SK-N-SH (cell line): ENCODE data around the gene OPRPN. TPM values are rescaled to one million over a fixed set of nuclear protein-coding genes. Genes with fewer than 3 reads are reported as not detected.

Source experiments
- CTCF ChIA-PET: fragments of 300-600, 350-600 bp; formaldehyde crosslinking; extraction: SDS; loops from one replicate; lab custom pipeline; 2021; lab: Yijun Ruan, JAX
- POLR2A ChIA-PET: fragments of 350-600 bp; sonication (Branson Sonifier 250); formaldehyde crosslinking; extraction: SDS; loops from one replicate; lab custom pipeline; 2020; ENCODE audit warnings: antibody characterized with exemption, inconsistent platforms; lab: Yijun Ruan, JAX
- DNase-seq: peaks from one replicate; pipeline ENCODE4 v3.0.0; 2012
- H2AFZ ChIP-seq: fragments of 200-600 bp; sonication (generic); 2 replicates; pipeline ENCODE4 v1.8.1; 2016; ENCODE audit warnings: antibody characterized with exemption, mild to moderate bottlenecking, low read depth
- H3F3A ChIP-seq: fragments of 200-600 bp; sonication (generic); replicated peaks from 2 replicates; pipeline ENCODE3; 2016; ENCODE audit warnings: antibody characterized with exemption, mild to moderate bottlenecking; ENCODE audit not compliant: insufficient read depth
- H3K27ac ChIP-seq, 2 experiments: fragments of 200-500 bp in 1 of 2; fragments of 200-600 bp in 1 of 2; sonication (Bioruptor generic) in 1 of 2; sonication (generic), shearing (Covaris generic) in 1 of 2; 2 replicates each; pipeline versions ENCODE4 v1.5.1 to v1.6.1; 2014 to 2016; ENCODE audit warnings: low read depth in 2 of 2, inconsistent platforms in 1 of 2, low read length in 1 of 2, mild to moderate bottlenecking in 1 of 2, mixed read lengths in 1 of 2
- H3K27me3 ChIP-seq: fragments of 200-600 bp; sonication (generic), shearing (Covaris generic); 2 replicates; pipeline ENCODE4 v1.6.1; 2016; ENCODE audit warnings: mixed run types; ENCODE audit not compliant: insufficient read depth
- H3K36me3 ChIP-seq, 2 experiments: fragments of 200-500 bp in 1 of 2; fragments of 200-600 bp in 1 of 2; sonication (Bioruptor generic) in 1 of 2; sonication (generic) in 1 of 2; replicated peaks in 1 of 2; 2 replicates each; pipeline versions ENCODE3 to v1.5.1; 2014 to 2016; ENCODE audit warnings: low read length in 1 of 2, mild to moderate bottlenecking in 1 of 2; ENCODE audit not compliant: insufficient read depth in 2 of 2, control insufficient read depth in 1 of 2
- H3K4me1 ChIP-seq, 2 experiments: fragments of 200-500 bp in 1 of 2; fragments of 200-600 bp in 1 of 2; sonication (Bioruptor generic) in 1 of 2; sonication (generic), shearing (Covaris generic) in 1 of 2; 2 replicates each; pipeline versions ENCODE4 v1.5.1 to v1.6.1; 2014 to 2016; ENCODE audit warnings: low read depth in 1 of 2, low read length in 1 of 2, mixed run types in 1 of 2; ENCODE audit not compliant: insufficient read depth in 2 of 2, control insufficient read depth in 1 of 2
- H3K4me2 ChIP-seq: fragments of 200-600 bp; sonication (generic), shearing (Covaris generic); 2 replicates; pipeline ENCODE4 v1.6.1; 2017; ENCODE audit warnings: mixed run types
- H3K4me3 ChIP-seq, 2 experiments: fragments of 200-500 bp in 1 of 2; fragments of 200-600 bp in 1 of 2; sonication (Bioruptor generic) in 1 of 2; sonication (generic), shearing (Covaris generic) in 1 of 2; 2 replicates each; pipeline versions ENCODE4 v1.5.1 to v1.8.1; 2014 to 2016; ENCODE audit warnings: low read depth in 2 of 2, inconsistent platforms in 1 of 2, low read length in 1 of 2, mild to moderate bottlenecking in 1 of 2, mixed read lengths in 1 of 2, moderate library complexity in 1 of 2
- H3K79me2 ChIP-seq: fragments of 200-600 bp; sonication (generic); 2 replicates; pipeline ENCODE4 v1.8.1; 2017; ENCODE audit warnings: mild to moderate bottlenecking; ENCODE audit not compliant: insufficient read depth
- H3K9ac ChIP-seq: fragments of 200-600 bp; sonication (generic); 2 replicates; pipeline ENCODE4 v1.6.1; 2017; ENCODE audit warnings: mixed run types
- H3K9me2 ChIP-seq: fragments of 200-600 bp; sonication (generic); 2 replicates; pipeline ENCODE4 v1.6.1; 2017; ENCODE audit warnings: mixed run types
- H3K9me3 ChIP-seq: fragments of 200-600 bp; sonication (generic); 2 replicates; pipeline ENCODE4 v1.6.1; 2017; ENCODE audit warnings: mixed run types, mild to moderate bottlenecking, moderate library complexity
- H4K20me1 ChIP-seq: fragments of 200-600 bp; sonication (generic); 2 replicates; pipeline ENCODE4 v1.6.1; 2017; ENCODE audit warnings: mild to moderate bottlenecking, mixed run types; ENCODE audit not compliant: insufficient read depth
- ELF1 ChIP-seq: IDR thresholded peaks from 2 replicates; pipeline ENCODE4 v1.4.0; 2012
- FOSL2 ChIP-seq: IDR thresholded peaks from 2 replicates; pipeline ENCODE4 v1.4.0; 2012; ENCODE audit warnings: low read depth, mild to moderate bottlenecking, moderate library complexity, borderline replicate concordance
- FOXJ3 ChIP-seq: sonication (generic); formaldehyde crosslinking; IDR thresholded peaks from 2 replicates; pipeline ENCODE4 v1.5.1; 2020; ENCODE audit warnings: mild to moderate bottlenecking, missing genetic modification reagents
- GABPA ChIP-seq: IDR thresholded peaks from 2 replicates; pipeline ENCODE4 v1.4.0; 2012; ENCODE audit warnings: low read depth, mild to moderate bottlenecking
- GATA2 ChIP-seq: sonication (generic); formaldehyde crosslinking; IDR thresholded peaks from 2 replicates; pipeline ENCODE4 v1.5.0; 2020; ENCODE audit warnings: mild to moderate bottlenecking, missing genetic modification reagents
- MAX ChIP-seq: IDR thresholded peaks from 2 replicates; pipeline ENCODE4 v1.4.0; 2012; ENCODE audit warnings: low read depth
- MEF2A ChIP-seq: IDR thresholded peaks from 2 replicates; pipeline ENCODE4 v1.4.0; 2012; ENCODE audit warnings: low read depth, borderline replicate concordance
- MXI1 ChIP-seq: IDR thresholded peaks from 2 replicates; pipeline ENCODE4 v1.6.1; 2012; ENCODE audit warnings: mild to moderate bottlenecking, low read depth, low read length, improper control_type of control experiment
- NFIC ChIP-seq: IDR thresholded peaks from 2 replicates; pipeline ENCODE4 v1.4.0; 2012; ENCODE audit warnings: borderline replicate concordance
- PBX3 ChIP-seq: IDR thresholded peaks from 2 replicates; pipeline ENCODE4; 2012
- POLR2AphosphoS5 ChIP-seq: IDR thresholded peaks from 2 replicates; pipeline ENCODE4 v1.6.1; 2012; ENCODE audit warnings: low read depth, low read length
- RAD21 ChIP-seq: IDR thresholded peaks from 2 replicates; pipeline ENCODE4 v1.6.1; 2012; ENCODE audit warnings: mild to moderate bottlenecking, low read length
- RCOR1 ChIP-seq: fragments of 150-350 bp; IDR thresholded peaks from 2 replicates; pipeline ENCODE4 v1.6.1; 2017; ENCODE audit warnings: antibody characterized with exemption, low read length
- REST ChIP-seq: IDR thresholded peaks from 2 replicates; pipeline ENCODE4 v1.6.1; 2012; ENCODE audit warnings: mild to moderate bottlenecking, low read depth, low read length, moderate library complexity
- RFX5 ChIP-seq: IDR thresholded peaks from 2 replicates; pipeline ENCODE4 v1.6.1; 2012; ENCODE audit warnings: mild to moderate bottlenecking, improper control_type of control experiment, low read length
- SIN3A ChIP-seq: IDR thresholded peaks from 2 replicates; pipeline ENCODE4 v1.6.1; 2012; ENCODE audit warnings: low read depth, mild to moderate bottlenecking, low read length, moderate library complexity, borderline replicate concordance
- TEAD4 ChIP-seq: IDR thresholded peaks from 2 replicates; pipeline ENCODE4 v1.4.0; 2012; ENCODE audit warnings: mild to moderate bottlenecking, borderline replicate concordance; ENCODE audit not compliant: insufficient read depth
- YY1 ChIP-seq: IDR thresholded peaks from 2 replicates; pipeline ENCODE4 v1.4.0; 2012; ENCODE audit warnings: low read depth, mild to moderate bottlenecking
- ZBTB33 ChIP-seq: IDR thresholded peaks from 2 replicates; pipeline ENCODE4 v1.4.0; 2012; ENCODE audit warnings: low read depth, borderline replicate concordance
- WGBS: methylation state at CpG from one replicate; pipeline ENCODE4 v1.1.6; 2017; ENCODE audit warnings: low lambda C conversion rate; 5-methylcytosine and 5-hydroxymethylcytosine counted together
- polyA plus RNA-seq, 3 experiments: library from polyadenylated mRNA; depleted of rRNA; stranded (reverse); fragments of >200 nt; gene quantifications; 2 replicates each; pipeline ENCODE4 v1.2.3, GENCODE V29; 2012

The OPRPN gene
- polyA plus RNA-seq, 1 of the 3 experiments (the other 2 are of a cell fraction), result not detected

GRCh38 chr4:70365479-70365878 lies 32.3 kb upstream of the OPRPN start:
- Histone ChIP-seq H3K9me3 (no peaks in the 10 kb centered on the region), H3K36me3 (no peaks in the 10 kb centered on the region), H3K27me3 (no peaks in the 10 kb centered on the region), H4K20me1 (no peaks in the 10 kb centered on the region), H2AFZ (no peak overlapping the region), H3K4me3 (no peak overlapping the region), H3K9me2 (no peaks in the 10 kb centered on the region), H3K4me2 (no peak overlapping the region), H3K27ac (no peak overlapping the region), H3K9ac (no peak overlapping the region), H3K4me1 (no peaks in the 10 kb centered on the region), H3F3A (no peaks in the 10 kb centered on the region), H3K79me2 (no peaks in the 10 kb centered on the region)
- ChIA-PET CTCF (interaction anchor here (0.6 to 0.8 kb wide), 2 partner anchors 21 to 27 kb away, joined by 3 to 4 read pairs; no protein-coding TSS in a partner anchor), POLR2A (no interaction called here)
- WGBS, result 3% methylated on average over 2 of the region's 2 CpGs
- no peak for TF ChIP-seq GATA2 (CRISPR knock-in tag)
- TF ChIP-seq ZBTB33, result no peak
- no peak for TF ChIP-seq YY1
- TF ChIP-seq FOXJ3 (CRISPR knock-in tag), result no peak
- TF ChIP-seq SIN3A, result no peak
- TF ChIP-seq MAX, result no peak
- TF ChIP-seq REST, result no peak
- no peak for TF ChIP-seq MEF2A
- TF ChIP-seq RAD21, result no peak
- no peak for TF ChIP-seq ELF1
- TF ChIP-seq GABPA, result no peak
- no peak for TF ChIP-seq TEAD4
- TF ChIP-seq MXI1, result no peak
- no peak for TF ChIP-seq FOSL2
- TF ChIP-seq NFIC, result no peak
- TF ChIP-seq RCOR1, result no peak
- no peak for TF ChIP-seq RFX5
- no peak for TF ChIP-seq POLR2AphosphoS5
- no peak for TF ChIP-seq PBX3
- DNase-seq, result no peak
